CD14-positive monocyte (primary cell): ENCODE measurements around the gene ASTN2. TPM values are rescaled to one million over a fixed set of nuclear protein-coding genes. Genes with fewer than 3 reads are reported as not detected.
A peak's percentile ranks its signal among the peaks of the same experiment; 100 is the strongest.
"Not testable (repeated sequence)": the region's sequence is repeated elsewhere in the genome, so short reads cannot be mapped to it uniquely, and the experiment has no call there.

Experiments
- DNase-seq, 3 donors: peaks; one replicate each; pipeline ENCODE4 v3.0.0-alpha.2; 2011 to 2022
- H2AFZ ChIP-seq: 2 replicates; pipeline ENCODE4 v1.6.0; 2012; ENCODE audit warnings: mild to moderate bottlenecking, low read depth, low read length, inconsistent platforms; ENCODE audit not compliant: insufficient read depth, poor library complexity, severe bottlenecking
- H3K27ac ChIP-seq, 2 donors: 1 replicate in 1 of 2; 2 replicates in 1 of 2; pipeline ENCODE4 v1.5.1; 2012 to 2013; ENCODE audit warnings: low read length in 2 of 2, control low read depth in 1 of 2, inconsistent platforms in 1 of 2, low read depth in 1 of 2, mild to moderate bottlenecking in 1 of 2
- H3K27me3 ChIP-seq, 2 donors: one replicate each; pipeline versions ENCODE4 v1.6.0 to v1.6.1; 2011 to 2013; ENCODE audit warnings: low read length in 2 of 2; ENCODE audit not compliant: control insufficient read depth in 2 of 2, insufficient read depth in 2 of 2
- H3K36me3 ChIP-seq, 2 donors: replicated peaks in 1 of 2; 1 replicate in 1 of 2; 2 replicates in 1 of 2; pipeline versions ENCODE4 v1.5.1 to v1.6.1; 2012 to 2013; ENCODE audit warnings: low read length in 2 of 2, control low read depth in 1 of 2, inconsistent platforms in 1 of 2, mild to moderate bottlenecking in 1 of 2; ENCODE audit not compliant: insufficient read depth in 2 of 2, control insufficient read depth in 1 of 2
- H3K4me1 ChIP-seq, 2 donors: 1 replicate in 1 of 2; 2 replicates in 1 of 2; pipeline versions ENCODE4 v1.5.1 to v1.6.1; 2012 to 2013; ENCODE audit warnings: low read length in 2 of 2, control low read depth in 1 of 2, inconsistent platforms in 1 of 2, mild to moderate bottlenecking in 1 of 2, moderate library complexity in 1 of 2; ENCODE audit not compliant: insufficient read depth in 2 of 2, control insufficient read depth in 1 of 2
- H3K4me2 ChIP-seq: replicated peaks from 2 replicates; pipeline ENCODE3; 2012; ENCODE audit warnings: low read length, moderate library complexity, mild to moderate bottlenecking; ENCODE audit not compliant: poor library complexity, severe bottlenecking; ENCODE audit errors: extremely low read depth
- H3K4me3 ChIP-seq, 3 experiments: fragments of 200-600 bp in 1 of 3; sonication (generic) in 1 of 3; replicated peaks in 1 of 3; 1 replicate in 2 of 3; 2 replicates in 1 of 3; pipeline ENCODE4 v1.5.1; 2011 to 2013; ENCODE audit warnings: low read length in 3 of 3, mild to moderate bottlenecking in 3 of 3, control low read depth in 2 of 3, low read depth in 2 of 3, inconsistent platforms in 1 of 3, moderate library complexity in 1 of 3
- H3K79me2 ChIP-seq: 2 replicates; pipeline ENCODE4 v1.6.0; 2012; ENCODE audit warnings: mild to moderate bottlenecking, control low read depth, inconsistent platforms, low read length, moderate library complexity; ENCODE audit not compliant: insufficient read depth
- H3K9ac ChIP-seq: 2 replicates; pipeline ENCODE4 v1.6.0; 2017; ENCODE audit warnings: low read length, mild to moderate bottlenecking; ENCODE audit not compliant: insufficient read depth, poor library complexity, severe bottlenecking
- H3K9me3 ChIP-seq, 2 donors: replicated peaks in 1 of 2; 1 replicate in 1 of 2; 2 replicates in 1 of 2; pipeline versions ENCODE4 v1.5.1 to v1.6.1; 2012 to 2013; ENCODE audit warnings: low read length in 2 of 2, control low read depth in 1 of 2; ENCODE audit not compliant: control insufficient read depth in 1 of 2, insufficient read depth in 1 of 2
- H4K20me1 ChIP-seq: 2 replicates; pipeline ENCODE4 v1.6.0; 2012; ENCODE audit warnings: mild to moderate bottlenecking, low read length, control low read depth, moderate library complexity; ENCODE audit not compliant: insufficient read depth
- H3K27ac Mint-ChIP-seq, 7 donors: one replicate each; pipeline ENCODE4 v1.8.0; 2020; ENCODE audit warnings: mild to moderate bottlenecking in 7 of 7, mixed read lengths in 7 of 7, moderate library complexity in 6 of 7, inconsistent platforms in 2 of 7
- H3K27me3 Mint-ChIP-seq, 3 donors: one replicate each; pipeline ENCODE4 v1.8.0; 2021 to 2022; ENCODE audit warnings: low read depth in 3 of 3, mild to moderate bottlenecking in 3 of 3, mixed read lengths in 3 of 3, moderate library complexity in 3 of 3, inconsistent platforms in 1 of 3
- H3K36me3 Mint-ChIP-seq, 2 donors: one replicate each; pipeline ENCODE4 v1.8.0; 2020; ENCODE audit warnings: mixed read lengths in 2 of 2, inconsistent platforms in 1 of 2, mild to moderate bottlenecking in 1 of 2
- H3K4me1 Mint-ChIP-seq: one replicate; pipeline ENCODE4 v1.8.0; 2020; ENCODE audit warnings: mild to moderate bottlenecking, mixed read lengths
- H3K4me3 Mint-ChIP-seq, 2 donors: one replicate each; pipeline ENCODE4 v1.8.0; 2020; ENCODE audit warnings: mild to moderate bottlenecking in 2 of 2, mixed read lengths in 2 of 2, moderate library complexity in 1 of 2
- H3K9me3 Mint-ChIP-seq, 7 donors: one replicate each; pipeline ENCODE4 v1.8.0; 2020 to 2022; ENCODE audit warnings: mixed read lengths in 7 of 7, mild to moderate bottlenecking in 6 of 7, moderate library complexity in 6 of 7, inconsistent platforms in 2 of 7
- CTCF ChIP-seq: fragments of 200-600 bp; IDR thresholded peaks from one replicate; pipeline ENCODE4 v1.8.0; 2022; ENCODE audit warnings: antibody characterized with exemption, mild to moderate bottlenecking
- WGBS: methylation state at CpG from one replicate; pipeline ENCODE4 v1.1.5; 2013; ENCODE audit warnings: missing lambda C conversion rate; ENCODE audit not compliant: insufficient coverage; 5-methylcytosine and 5-hydroxymethylcytosine counted together
- intact Hi-C, 2 donors: fragments of 100-400 bp; cut with micrococcal nuclease; formaldehyde crosslinking; loops; one replicate each; pipeline versions ENCODE4 v1.15.0 to v1.15.1; 2023
- polyA plus RNA-seq, 3 donors: library from polyadenylated mRNA; depleted of rRNA in 1 of 3; unstranded in 2 of 3; stranded (reverse) in 1 of 3; fragments of 300-500 nt in 2 of 3; fragments of >200 nt in 1 of 3; fragmentation: Illumina TruSeq in 2 of 3; gene quantifications; 1 replicate in 2 of 3; 2 replicates in 1 of 3; pipeline ENCODE4 v1.2.3, GENCODE V29; 2012 to 2021

Gene ASTN2
- polyA plus RNA-seq, 3 donors: not detected

GRCh38 chr9:116842658-116843057 lies 572.2 kb downstream of the ASTN2 start:
- WGBS: 78% methylated on average over 1 of the region's 6 CpGs
- Histone ChIP-seq H3K79me2 (no peaks in the 10 kb centered on the region), H2AFZ (no peak overlapping the region), H3K4me3 (no peak overlapping the region), H3K27me3 (no peaks in the 10 kb centered on the region), H4K20me1 (no peaks in the 10 kb centered on the region), H3K4me1 (no peaks in the 10 kb centered on the region), H3K4me2 (no peak overlapping the region), H3K9me3 (peaks cover 0 to 5% of the 10 kb centered on the region in 2 donors), H3K27ac (no peak overlapping the region), H3K36me3 (no peaks in the 10 kb centered on the region), H3K9ac (no peak overlapping the region)
- no peak for TF ChIP-seq CTCF
- Mint-ChIP-seq H3K27me3 (peaks cover 0 to 5% (median 1%) of the 10 kb centered on the region in 3 donors), H3K27ac (peak overlapping the region in 1 of 7 donors; percentile 62), H3K4me1 (no peaks in the 10 kb centered on the region), H3K4me3 (no peak overlapping the region), H3K9me3 (peaks cover 3 to 10% (median 5%) of the 10 kb centered on the region in 7 donors), H3K36me3 (no peaks in the 10 kb centered on the region)
- no peak for DNase-seq
- intact Hi-C loops: no loop called here

- not testable (repeated sequence) for H3K9ac ChIP-seq
Measured at GRCh38 chr9:116838468-116838867, 576.4 kb downstream of the ASTN2 start.

More at GRCh38 chr9:116838468-116838867, 576.4 kb downstream of the ASTN2 start:
- H4K20me1 ChIP-seq, H3K4me1 Mint-ChIP-seq, H3K27ac ChIP-seq, H3K27me3 ChIP-seq, H3K4me3 Mint-ChIP-seq, H3K9me3 ChIP-seq, H3K27me3 Mint-ChIP-seq, H3K36me3 Mint-ChIP-seq, H3K79me2 ChIP-seq, H3K27ac Mint-ChIP-seq, intact Hi-C loops, H3K4me3 ChIP-seq, H2AFZ ChIP-seq, H3K36me3 ChIP-seq, DNase-seq, H3K4me2 ChIP-seq, H3K4me1 ChIP-seq: not testable (repeated sequence)
- 90% methylated on average over 4 of the region's 7 CpGs for WGBS
- H3K9me3 Mint-ChIP-seq: peaks cover 3 to 11% (median 6%) of the 10 kb centered on the region in 7 donors
